ENCODE measurements around the gene XRCC6. TPM values are rescaled to one million over a fixed set of nuclear protein-coding genes. Genes with fewer than 3 reads are reported as not detected.

XRCC6 gene
- total RNA-seq, 4 donors from 2014 or later = 141 to 200 (median 178) TPM

GRCh38 chr22:41690476-41690875, 69.4 kb downstream of the XRCC6 start:
- H3K27me3 ChIP-seq = no peaks in the 10 kb centered on the region
- 92 to 96% methylated on average over 3 of the region's 3 CpGs for WGBS, 2 donors
- H3K36me3 ChIP-seq = peaks cover 5 to 14% (median 8%) of the 10 kb centered on the region in 3 donors
- no peak overlapping the region for H3K4me3 ChIP-seq
- no peaks in the 10 kb centered on the region for H3K9me3 ChIP-seq
- H3K4me1 ChIP-seq = peaks cover 0 to 28% (median 12%) of the 10 kb centered on the region in 4 donors
- TF ChIP-seq POLR2A (IDR thresholded peaks at IDR 0.05) = no peak
- TF ChIP-seq EP300 (IDR thresholded peaks at IDR 0.05) = no peak
- no peak for TF ChIP-seq CTCF (IDR thresholded peaks at IDR 0.05)
- DNase-seq (ENCODE audit: low spot score in 2 of 2) = no peak
- H3K27ac ChIP-seq = no peak overlapping the region

DNA sequence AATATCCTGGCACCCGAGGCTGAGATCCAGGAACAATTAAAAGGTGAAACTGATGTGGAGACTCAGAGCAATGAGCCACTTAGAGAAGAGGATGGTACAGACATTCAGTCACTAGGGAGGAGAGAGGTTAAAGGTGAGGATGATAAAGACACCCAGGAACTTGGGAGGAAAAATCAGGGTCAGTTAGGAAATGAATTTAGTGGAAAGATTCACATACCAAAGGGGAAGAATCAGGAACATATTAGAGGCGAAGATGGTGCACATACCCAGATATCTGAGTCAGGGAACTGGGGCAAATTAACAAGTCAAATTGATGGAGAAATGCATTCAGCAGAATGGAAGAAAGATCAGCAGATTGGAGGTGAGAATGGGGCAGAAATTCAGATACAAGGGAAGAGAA, 74.1 kb downstream of the XRCC6 start:
- no peak for TF ChIP-seq CTCF (IDR thresholded peaks at IDR 0.05)
- TF ChIP-seq POLR2A (IDR thresholded peaks at IDR 0.05) = no peak
- no peak for TF ChIP-seq EP300 (IDR thresholded peaks at IDR 0.05)
- Histone ChIP-seq H3K4me1 (peaks cover 0 to 23% (median 8%) of the 10 kb centered on the region in 4 donors), H3K4me3 (no peak overlapping the region), H3K36me3 (peaks cover 5 to 14% (median 8%) of the 10 kb centered on the region in 3 donors), H3K27me3 (no peaks in the 10 kb centered on the region), H3K9me3 (no peaks in the 10 kb centered on the region), H3K27ac (no peak overlapping the region)
- WGBS, 2 donors = 86 to 92% methylated on average over 2 of the region's 2 CpGs
- DNase-seq (ENCODE audit: low spot score in 2 of 2) = no peak

- H3K4me3 ChIP-seq = no peak overlapping the region
- peaks cover 0 to 23% (median 8%) of the 10 kb centered on the region in 4 donors for H3K4me1 ChIP-seq
- peak overlapping the region in 1 of 4 donors; percentile 73 for H3K27ac ChIP-seq
- no peaks in the 10 kb centered on the region for H3K27me3 ChIP-seq
- TF ChIP-seq EP300 (IDR thresholded peaks at IDR 0.05) = no peak
- no peak for TF ChIP-seq CTCF (IDR thresholded peaks at IDR 0.05)
- no peak for TF ChIP-seq POLR2A (IDR thresholded peaks at IDR 0.05)
- peaks cover 5 to 14% (median 8%) of the 10 kb centered on the region in 3 donors for H3K36me3 ChIP-seq
- 41 to 50% methylated on average over 11 of the region's 11 CpGs for WGBS, 2 donors
- H3K9me3 ChIP-seq = no peaks in the 10 kb centered on the region
- DNase-seq (ENCODE audit: low spot score in 2 of 2) = no peak
Observed at GRCh38 chr22:41696703-41697102, 75.6 kb downstream of the XRCC6 start.

DNA sequence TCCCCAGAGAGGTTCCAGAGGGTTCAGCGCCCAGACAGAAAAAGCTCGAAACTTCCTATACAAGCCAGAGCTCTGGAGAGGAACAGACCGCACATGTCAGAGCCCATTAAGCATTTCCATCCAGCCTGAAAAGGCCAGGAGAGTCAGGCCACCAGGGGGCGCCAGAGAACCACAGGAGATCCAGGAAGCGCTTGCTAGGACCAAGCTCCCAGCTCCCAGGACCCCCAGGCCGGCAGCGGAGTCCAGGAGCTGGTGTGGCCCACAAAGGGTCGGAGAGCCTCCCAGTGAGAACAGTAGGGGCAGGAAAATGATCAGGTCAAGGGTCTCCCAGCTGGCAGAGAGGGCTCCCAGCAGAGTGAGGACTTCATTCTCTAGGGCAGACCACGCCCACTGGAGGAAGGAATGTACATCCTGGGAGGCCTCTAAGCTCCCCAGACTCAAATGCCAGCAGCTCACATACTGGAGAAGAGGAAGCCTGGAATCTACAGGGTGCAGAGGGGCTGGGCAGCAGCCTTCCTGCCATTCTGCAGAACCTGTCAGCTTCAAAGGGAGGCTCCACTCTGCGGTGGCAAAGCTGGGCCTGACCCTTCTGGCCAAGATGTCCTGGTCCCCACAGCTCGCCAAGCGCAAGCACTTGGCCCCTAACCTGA, 76.2 kb downstream of the XRCC6 start:
- TF ChIP-seq POLR2A (IDR thresholded peaks at IDR 0.05) (peak in 1 of 2 donors; percentile 12), EP300 (IDR thresholded peaks at IDR 0.05) (peak; percentile 13 to 44), CTCF (IDR thresholded peaks at IDR 0.05) (peak; percentile 95 to 98 (median 96))
- Histone ChIP-seq H3K4me3 (peak overlapping the region in 1 of 4 donors; percentile 33), H3K36me3 (peaks cover 5 to 14% (median 8%) of the 10 kb centered on the region in 3 donors), H3K27ac (peak overlapping the region in 3 of 4 donors; percentile 23 to 73 (median 41)), H3K4me1 (peaks cover 0 to 23% (median 8%) of the 10 kb centered on the region in 4 donors), H3K27me3 (no peaks in the 10 kb centered on the region), H3K9me3 (no peaks in the 10 kb centered on the region)
- WGBS, 2 donors = 5 to 37% methylated on average over 5 to 9 of the region's 12 CpGs
- DNase-seq (ENCODE audit: low spot score in 2 of 2) = peak; percentile 93 to 99
